HepG2 (cell line): Measurements from ENCODE around the gene QSOX2. TPM values are rescaled to one million over a fixed set of nuclear protein-coding genes. Genes with fewer than 3 reads are reported as not detected.

Experiments
- ATAC-seq: fragments of 200-7000 bp; cut with Tn5 transposase; 3 replicates; pipeline ENCODE4 v1.9.1; 2020; ENCODE audit warnings: mild to moderate bottlenecking, moderate library complexity
- BruUV-seq: library from RNA; stranded (reverse); fragments of 400-500 nt; replicated peaks from 2 replicates; lab custom pipeline; 2021; lab: Mats Ljungman, UMichigan
- CTCF ChIA-PET: fragments of 300-600 bp; formaldehyde crosslinking; extraction: SDS; loops from one replicate; lab custom pipeline; 2021; ENCODE audit warnings: low total read pairs, inconsistent platforms, low intra/inter-chr PET ratio; lab: Yijun Ruan, JAX
- POLR2A ChIA-PET: fragments of 350-600 bp; sonication (Branson Sonifier 250); formaldehyde crosslinking; loops from one replicate; lab custom pipeline; 2020; ENCODE audit warnings: antibody characterized with exemption, inconsistent platforms; lab: Yijun Ruan, JAX
- DNase-seq: peaks from one replicate; pipeline ENCODE4 v3.0.0-alpha.2; 2015; ENCODE audit warnings: low spot score
- FAIRE-seq: peaks from 3 replicates; lab custom pipeline; 2011; peaks lifted over from hg19 to GRCh38; lab: Jason Lieb, UNC
- H2AFZ ChIP-seq: one replicate; pipeline ENCODE4 v1.6.1; 2011; ENCODE audit warnings: low read length, inconsistent platforms
- H3K27ac ChIP-seq: fragments of 300-600 bp; 3 replicates; pipeline ENCODE4 v1.8.0; 2011; ENCODE audit warnings: mixed run types, mild to moderate bottlenecking, mixed read lengths, low read length, inconsistent platforms; ENCODE audit not compliant: insufficient read depth; ENCODE audit errors: extremely low read length
- H3K27me3 ChIP-seq, 2 experiments: fragments of 200-600 bp in 1 of 2; 2 replicates in 1 of 2; 3 replicates in 1 of 2; pipeline versions ENCODE4 v1.6.0 to v1.8.0; 2011; ENCODE audit warnings: low read length in 2 of 2, mild to moderate bottlenecking in 2 of 2, moderate library complexity in 2 of 2, inconsistent platforms in 1 of 2; ENCODE audit not compliant: insufficient read depth in 2 of 2, control insufficient read depth in 1 of 2
- H3K36me3 ChIP-seq, 2 experiments: fragments of 200-600 bp in 1 of 2; replicated peaks in 1 of 2; 2 replicates in 1 of 2; 3 replicates in 1 of 2; pipeline versions ENCODE4 v1.5.1 to v1.8.0; 2011; ENCODE audit warnings: low read length in 2 of 2, inconsistent platforms in 1 of 2; ENCODE audit not compliant: insufficient read depth in 2 of 2, control insufficient read depth in 1 of 2
- H3K4me1 ChIP-seq: 2 replicates; pipeline ENCODE4 v1.5.1; 2012; ENCODE audit warnings: low read length, inconsistent platforms; ENCODE audit not compliant: insufficient read depth
- H3K4me2 ChIP-seq: 2 replicates; pipeline ENCODE4 v1.6.0; 2011; ENCODE audit warnings: low read depth, low read length, inconsistent platforms
- H3K4me3 ChIP-seq, 3 experiments: fragments of 200-600 bp in 1 of 3; sonication (generic), shearing (Covaris generic) in 1 of 3; replicated peaks in 1 of 3; 2 replicates each; pipeline ENCODE4 v1.5.1; 2011 to 2016; ENCODE audit warnings: low read length in 3 of 3, inconsistent platforms in 2 of 3, low read depth in 2 of 3, mild to moderate bottlenecking in 2 of 3, control low read depth in 1 of 3, mixed read lengths in 1 of 3; ENCODE audit not compliant: insufficient read depth in 1 of 3
- H3K79me2 ChIP-seq: one replicate; pipeline ENCODE4 v1.6.1; 2011; ENCODE audit warnings: low read length, inconsistent platforms; ENCODE audit not compliant: insufficient read depth
- H3K9ac ChIP-seq: 2 replicates; pipeline ENCODE4 v1.6.0; 2011; ENCODE audit warnings: mild to moderate bottlenecking, low read depth, low read length, inconsistent platforms; ENCODE audit not compliant: insufficient read depth
- H3K9me3 ChIP-seq: 2 replicates; pipeline ENCODE4 v1.5.1; 2012; ENCODE audit warnings: mild to moderate bottlenecking, low read length
- H4K20me1 ChIP-seq: 2 replicates; pipeline ENCODE4 v1.6.0; 2011; ENCODE audit warnings: inconsistent platforms, mild to moderate bottlenecking, low read length, moderate library complexity; ENCODE audit not compliant: insufficient read depth
- ADNP ChIP-seq: sonication (generic); formaldehyde crosslinking; IDR thresholded peaks from 2 replicates; pipeline ENCODE4 v1.4.0; 2020; ENCODE audit warnings: missing genetic modification reagents
- DPF2 ChIP-seq: sonication (generic); formaldehyde crosslinking; IDR thresholded peaks from 2 replicates; pipeline ENCODE4 v1.4.0; 2020; ENCODE audit warnings: mild to moderate bottlenecking, low read depth, missing genetic modification reagents, borderline replicate concordance
- EED ChIP-seq: sonication (generic); formaldehyde crosslinking; IDR thresholded peaks from 2 replicates; pipeline ENCODE4 v1.5.0; 2020; ENCODE audit warnings: mild to moderate bottlenecking, missing genetic modification reagents
- EHMT2 ChIP-seq: fragments of 200-600 bp; sonication (generic); IDR thresholded peaks from 2 replicates; pipeline ENCODE4 v1.7.0; 2017; ENCODE audit warnings: antibody characterized with exemption, low read depth, low read length, borderline replicate concordance
- LCORL ChIP-seq, 2 experiments: fragments of 450-650 bp in 1 of 2; sonication (generic) in 1 of 2; formaldehyde crosslinking in 1 of 2; IDR thresholded peaks; 2 replicates each; pipeline versions ENCODE4 v1.5.0 to v1.6.1; 2017 to 2020; ENCODE audit warnings: antibody characterized with exemption in 1 of 2, missing genetic modification reagents in 1 of 2
- NCOA2 ChIP-seq: sonication (generic); formaldehyde crosslinking; IDR thresholded peaks from 2 replicates; pipeline ENCODE4 v1.8.0; 2022; ENCODE audit warnings: inconsistent platforms
- NONO ChIP-seq, 2 experiments: fragments of 450-650 bp in 1 of 2; sonication (generic) in 1 of 2; formaldehyde crosslinking in 1 of 2; IDR thresholded peaks in 1 of 2; conservative IDR thresholded peaks in 1 of 2; 2 replicates each; pipeline versions ENCODE4 v1.6.1 to v1.8.0; 2017 to 2022; ENCODE audit warnings: mild to moderate bottlenecking in 1 of 2, missing genetic modification reagents in 1 of 2, moderate library complexity in 1 of 2
- PRDM4 ChIP-seq: sonication (generic); formaldehyde crosslinking; IDR thresholded peaks from 2 replicates; pipeline ENCODE4 v1.9.0; 2021; ENCODE audit warnings: missing genetic modification reagents, borderline replicate concordance
- SP4 ChIP-seq: sonication (generic); formaldehyde crosslinking; IDR thresholded peaks from 2 replicates; pipeline ENCODE4 v1.8.1; 2023; ENCODE audit warnings: mild to moderate bottlenecking, missing genetic modification reagents
- ZBTB26 ChIP-seq: IDR thresholded peaks from 2 replicates; pipeline ENCODE4 v1.6.1; 2016; ENCODE audit warnings: missing compliant biosample characterization, missing genetic modification reagents, borderline replicate concordance
- ZBTB34 ChIP-seq: sonication (generic); formaldehyde crosslinking; IDR thresholded peaks from 2 replicates; pipeline ENCODE4 v1.8.0; 2022; ENCODE audit warnings: mild to moderate bottlenecking, missing genetic modification reagents
- ZBTB38 ChIP-seq: sonication (generic); formaldehyde crosslinking; IDR thresholded peaks from 2 replicates; pipeline ENCODE4 v1.5.1; 2020; ENCODE audit warnings: mild to moderate bottlenecking, missing genetic modification reagents
- ZNF253 ChIP-seq: sonication (generic); formaldehyde crosslinking; IDR thresholded peaks from 2 replicates; pipeline ENCODE4 v1.8.0; 2022; ENCODE audit warnings: mild to moderate bottlenecking, missing genetic modification reagents, borderline replicate concordance
- ZNF430 ChIP-seq: sonication (generic); formaldehyde crosslinking; IDR thresholded peaks from 2 replicates; pipeline ENCODE4 v1.9.0; 2021; ENCODE audit warnings: mild to moderate bottlenecking, missing genetic modification reagents
- ZNF607 ChIP-seq: sonication (generic); formaldehyde crosslinking; IDR thresholded peaks from 2 replicates; pipeline ENCODE4 v1.5.1; 2020; ENCODE audit warnings: missing genetic modification reagents, mild to moderate bottlenecking, borderline replicate concordance
- ZNF766 ChIP-seq: sonication (generic); formaldehyde crosslinking; IDR thresholded peaks from 2 replicates; pipeline ENCODE4 v1.5.0; 2020; ENCODE audit warnings: missing genetic modification reagents, borderline replicate concordance
- WGBS: methylation state at CpG from one replicate; pipeline ENCODE4 v1.1.6; 2017; ENCODE audit warnings: low lambda C conversion rate; 5-methylcytosine and 5-hydroxymethylcytosine counted together
- in situ Hi-C: cut with HindIII; loops from 2 replicates; pipeline ENCODE4 v1.10.0; 2017; ENCODE audit warnings: low pct_unique_long_range_greater_than_20kb; ENCODE audit not compliant: extremely low pct_ligation_motif_present
- intact Hi-C: fragments of 100-400 bp; cut with micrococcal nuclease; formaldehyde crosslinking; loops from one replicate; pipeline ENCODE4 v1.10.0; 2022; ENCODE audit not compliant: unreplicated experiment
- polyA plus RNA-seq, 8 experiments: library from polyadenylated mRNA; depleted of rRNA in 3 of 8; stranded (reverse) in 7 of 8; unstranded in 1 of 8; fragments of >200 nt; fragmentation: Illumina TruSeq in 4 of 8; extraction: Trizol in 4 of 8; gene quantifications; 2 replicates each; pipeline versions ENCODE4 v1.2.1 to v1.2.3, GENCODE V29; 2011 to 2016; ENCODE audit warnings: low read depth in 4 of 8, missing spikeins in 1 of 8, mixed read lengths in 1 of 8; ENCODE audit not compliant: insufficient read depth in 1 of 8
- total RNA-seq, 5 experiments: library from RNA; depleted of rRNA; stranded (reverse); fragments of >200 nt; fragmentation: Illumina TruSeq; extraction: Trizol; gene quantifications; 2 replicates each; pipeline ENCODE4 v1.2.3, GENCODE V29; 2016; ENCODE audit warnings: low read depth in 1 of 5

Gene QSOX2
- total and polyA plus RNA-seq, 2 of the 13 experiments (the other 11 are each of a cell fraction or from before 2014, with no cell fraction given), result 27.1 to 42.1 TPM

- 0 out of 2 replicates have a peak, but pooled peaks cover 2% of the 10 kb centered on the region for H4K20me1 ChIP-seq
- H3K9me3 ChIP-seq, result no peaks in the 10 kb centered on the region
- in situ Hi-C loops, result loop anchor here (10.0 kb wide), 1 partner anchor 106 kb away; no protein-coding TSS in a partner anchor
- no peaks in the 10 kb centered on the region for H3K4me1 ChIP-seq
- ChIA-PET CTCF (no interaction called here), POLR2A (no interaction called here)
- DNase-seq, result no peak
- H3K27ac ChIP-seq, result no peak overlapping the region
- TF ChIP-seq ZBTB38 (CRISPR knock-in tag), result no peak
- no peak for TF ChIP-seq PRDM4
- TF ChIP-seq EHMT2, result no peak
- TF ChIP-seq ZNF607 (CRISPR knock-in tag), result no peak
- no peak for TF ChIP-seq LCORL (IDR thresholded peaks at IDR 0.05)
- TF ChIP-seq LCORL (CRISPR knock-in tag; IDR thresholded peaks at IDR 0.05), result no peak
- no peak for TF ChIP-seq EED (CRISPR knock-in tag)
- no peak for TF ChIP-seq ZNF430
- TF ChIP-seq ZNF253 (CRISPR knock-in tag), result no peak
- no peak for TF ChIP-seq SP4
- no peak for TF ChIP-seq DPF2 (CRISPR knock-in tag)
- TF ChIP-seq ZBTB26, result no peak
- no peak for TF ChIP-seq NCOA2 (CRISPR knock-in tag)
- TF ChIP-seq ZNF766 (CRISPR knock-in tag), result no peak
- TF ChIP-seq ADNP (CRISPR knock-in tag), result no peak
- TF ChIP-seq NONO (IDR thresholded peaks at IDR 0.05), result no peak
- TF ChIP-seq NONO (CRISPR knock-in tag; conservative IDR thresholded peaks at IDR 0.05), result no peak
- TF ChIP-seq ZBTB34 (CRISPR knock-in tag), result no peak
- ATAC-seq, result no peak
- no peak overlapping the region for H2AFZ ChIP-seq
- BruUV-seq, result no TSS peak
- H3K9ac ChIP-seq, result no peak overlapping the region
- FAIRE-seq, result no peak
- H3K4me2 ChIP-seq, result no peak overlapping the region
- H3K27me3 ChIP-seq, result peaks cover 13 to 78% of the 10 kb centered on the region in 2 experiments; a peak in 4 of 5 replicates
- H3K36me3 ChIP-seq, result no peaks in the 10 kb centered on the region
- H3K4me3 ChIP-seq, result no peak overlapping the region
- intact Hi-C loops, result no loop called here
- H3K79me2 ChIP-seq, result no peaks in the 10 kb centered on the region
- 20% methylated on average over 14 of the region's 16 CpGs for WGBS
Measured at GRCh38 chr9:136280535-136281315, 35.1 kb upstream of the QSOX2 start.
